Measurements from ENCODE around the gene COX4I2.
A peak's percentile ranks its signal among the peaks of the same experiment; 100 is the strongest.
"Not testable (repeated sequence)": the region's sequence is repeated elsewhere in the genome, so short reads cannot be mapped to it uniquely, and the experiment has no call there.

The COX4I2 gene

DNA sequence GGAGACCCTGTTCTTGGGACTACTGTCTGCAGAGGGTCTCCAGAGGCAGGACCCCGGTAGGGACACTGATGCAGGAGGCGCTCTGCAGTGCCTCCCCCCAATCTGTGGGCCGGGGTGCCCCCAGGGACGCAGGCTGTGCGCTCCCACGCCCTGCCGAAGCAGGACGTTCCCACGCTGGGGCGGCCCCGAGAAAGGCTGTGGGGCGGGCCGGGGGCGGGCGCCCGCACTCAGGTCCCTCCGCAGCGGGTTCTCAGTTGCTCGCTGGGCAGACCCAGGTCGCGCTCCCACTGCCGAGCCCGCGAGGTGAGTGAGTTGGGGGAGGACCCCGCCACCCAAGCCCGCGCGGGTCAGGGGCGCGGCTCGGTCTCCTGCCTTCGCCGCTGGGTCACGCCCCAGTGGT lies at the start of gene COX4I2:
Gene COX4I2, plus strand, starts transcription at position 253 of the 400 bp plus-strand sequence. CDS start 1,106 bp downstream, outside the sequence.
- H3K4me1 ChIP-seq, result peaks cover 1 to 3% (median 2%) of the 10 kb centered on the region in 10 experiments
- 0 out of 22 replicates have a peak, but pooled peaks cover 0 to 4% (median 0%) of the 10 kb centered on the region in 11 experiments for H4K20me1 ChIP-seq
- H3K36me3 ChIP-seq, result no peaks in the 10 kb centered on the region
- H3K4me2 ChIP-seq, result no peak within 1 kb of the TSS
- H3K27ac ChIP-seq, result 0 out of 22 replicates have a peak within 1 kb of the TSS, but pooled peaks of 1 of the 11 experiments have one; percentile 16
- no peaks in the 10 kb centered on the region for H3K27me3 ChIP-seq
- TF ChIP-seq Cebpa-rat (IDR thresholded peaks at IDR 0.05), result no peak
- H3K9me3 ChIP-seq (replicated peaks in 1 of 11), result no peaks in the 10 kb centered on the region
- H3K4me3 ChIP-seq, result no peak within 1 kb of the TSS
- H3K9ac ChIP-seq, result no peak within 1 kb of the TSS

DNA sequence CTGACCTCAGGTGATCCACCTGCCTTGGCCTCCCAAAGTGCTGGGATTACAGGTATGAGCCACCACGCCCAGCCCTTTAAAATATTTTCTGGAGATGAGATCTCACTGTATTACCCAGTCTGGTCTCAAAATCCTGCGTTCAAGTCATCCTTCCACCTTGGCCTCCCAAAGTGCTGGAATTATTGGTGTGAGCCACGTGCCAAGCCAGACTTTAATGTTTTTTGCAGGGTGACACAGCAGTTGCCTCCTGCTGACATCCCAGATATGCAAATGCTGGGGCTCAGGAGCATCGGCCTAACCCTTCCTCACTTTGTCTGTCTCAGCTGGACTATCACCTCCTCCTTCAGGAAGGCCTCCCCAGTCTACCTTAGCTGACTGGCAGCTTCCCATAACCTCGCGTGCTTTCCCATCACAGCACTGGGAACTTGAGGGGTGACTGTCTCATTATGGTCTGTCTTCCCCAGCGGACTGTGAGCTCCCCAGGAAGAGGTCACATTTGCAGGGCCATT lies 46.9 kb upstream of the COX4I2 start:
- Histone ChIP-seq H3K9ac (no peak overlapping the region), H4K20me1 (peaks cover 0 to 19% (median 0%) of the 10 kb centered on the region in 11 experiments; a peak in 8 of 22 replicates), H3K36me3 (no peaks in the 10 kb centered on the region), H3K27ac (no peak overlapping the region), H3K4me3 (no peak overlapping the region), H3K4me2 (peak overlapping the region in 4 of 11 experiments; percentile 0 to 50 (median 20); a peak in 6 of 22 replicates), H3K9me3 (replicated peaks in 1 of 11) (no peaks in the 10 kb centered on the region), H3K4me1 (peaks cover 14 to 57% (median 28%) of the 10 kb centered on the region in 10 experiments), H3K27me3 (peaks cover 27 to 41% (median 37%) of the 10 kb centered on the region in 11 experiments)
- TF ChIP-seq Cebpa-rat (IDR thresholded peaks at IDR 0.05), result no peak

DNA sequence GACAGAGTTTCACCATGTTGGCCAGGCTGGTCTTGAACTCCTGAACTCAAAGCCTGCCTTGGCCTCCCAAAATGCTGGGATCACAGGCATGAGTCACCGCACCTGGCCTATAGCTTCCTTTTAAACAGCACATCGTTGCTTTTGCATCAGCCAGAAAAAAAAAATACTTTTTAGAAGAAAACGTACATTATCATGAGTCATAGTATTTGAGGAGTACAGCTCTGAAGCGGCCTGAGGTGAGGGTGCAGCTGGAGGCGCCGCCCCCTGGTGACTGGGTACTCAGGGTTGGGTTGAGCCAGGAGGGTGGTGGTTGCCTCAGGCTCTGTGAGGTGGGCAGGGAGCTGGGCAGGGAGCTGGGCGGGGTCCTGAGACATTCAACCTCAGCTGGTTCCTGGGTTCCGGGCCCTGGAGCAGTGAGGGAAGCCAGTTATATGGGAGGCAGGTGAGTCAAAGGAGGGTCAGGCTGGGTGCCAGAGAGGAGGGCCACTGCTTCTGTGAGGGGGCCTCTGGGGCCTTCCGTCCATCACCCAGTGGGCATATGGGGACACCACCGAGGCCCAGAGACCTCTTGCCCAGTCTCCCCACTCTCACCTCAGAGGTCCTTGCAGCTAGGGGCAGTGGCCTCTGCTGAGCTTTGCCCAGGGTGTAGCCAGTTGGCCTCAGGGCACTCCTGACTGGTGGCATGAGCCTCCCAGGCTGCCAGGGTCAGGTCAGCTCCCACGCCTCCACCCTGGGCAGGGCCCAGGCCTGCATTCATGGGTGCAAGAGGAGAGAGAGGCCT lies 44.3 kb upstream of the COX4I2 start:
- peaks cover 0 to 47% (median 12%) of the 10 kb centered on the region in 10 experiments; a peak in 14 of 20 replicates for H3K4me1 ChIP-seq
- no peaks in the 10 kb centered on the region for H3K36me3 ChIP-seq
- TF ChIP-seq Cebpa-rat (IDR thresholded peaks at IDR 0.05), result no peak
- H3K27ac ChIP-seq, result no peak overlapping the region
- H3K27me3 ChIP-seq, result peaks cover 5 to 15% (median 13%) of the 10 kb centered on the region in 11 experiments
- no peak overlapping the region for H3K4me3 ChIP-seq
- peaks cover 0 to 6% (median 0%) of the 10 kb centered on the region in 11 experiments; a peak in 5 of 22 replicates for H4K20me1 ChIP-seq
- H3K9me3 ChIP-seq (replicated peaks in 1 of 11), result no peaks in the 10 kb centered on the region
- no peak overlapping the region for H3K9ac ChIP-seq
- no peak overlapping the region for H3K4me2 ChIP-seq

DNA sequence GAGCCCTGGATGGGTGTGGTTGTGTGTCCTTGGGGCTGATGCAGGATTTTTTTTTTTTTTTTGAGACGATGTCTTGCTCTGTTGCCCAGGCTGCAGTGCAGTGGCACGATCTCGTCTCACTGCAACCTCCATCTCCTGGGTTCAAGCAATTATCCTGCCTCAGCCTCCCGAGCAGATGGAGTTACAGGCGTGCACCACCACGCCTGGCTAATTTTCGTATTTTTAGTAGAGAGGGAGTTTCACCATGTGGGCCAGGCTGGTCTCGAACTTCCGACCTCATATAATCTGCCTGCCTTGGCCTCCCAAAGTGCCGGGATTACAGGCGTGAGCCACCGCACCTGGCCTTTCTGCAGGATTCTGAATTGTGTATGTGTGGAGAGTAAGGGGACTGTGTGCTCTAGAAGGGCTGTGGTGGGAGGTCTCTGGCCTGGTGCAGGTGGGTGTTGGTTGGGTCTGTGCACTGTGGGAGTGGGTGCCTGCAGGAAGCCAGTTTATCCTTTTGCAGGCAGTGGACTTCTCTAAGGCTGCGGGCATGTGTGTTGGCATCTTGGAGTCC lies 43.6 kb upstream of the COX4I2 start:
- peaks cover 0 to 40% (median 6%) of the 10 kb centered on the region in 10 experiments; a peak in 11 of 20 replicates for H3K4me1 ChIP-seq
- H4K20me1 ChIP-seq, result 0 out of 22 replicates have a peak, but pooled peaks cover 0 to under 1% (median 0%) of the 10 kb centered on the region in 11 experiments
- no peak overlapping the region for H3K27ac ChIP-seq
- H3K9me3 ChIP-seq (replicated peaks in 1 of 11), result no peaks in the 10 kb centered on the region
- H3K36me3 ChIP-seq, result no peaks in the 10 kb centered on the region
- TF ChIP-seq Cebpa-rat (IDR thresholded peaks at IDR 0.05), result no peak
- H3K9ac ChIP-seq, result no peak overlapping the region
- no peak overlapping the region for H3K4me2 ChIP-seq
- peaks cover 0 to 8% (median 6%) of the 10 kb centered on the region in 11 experiments; a peak in 17 of 22 replicates for H3K27me3 ChIP-seq
- no peak overlapping the region for H3K4me3 ChIP-seq

DNA sequence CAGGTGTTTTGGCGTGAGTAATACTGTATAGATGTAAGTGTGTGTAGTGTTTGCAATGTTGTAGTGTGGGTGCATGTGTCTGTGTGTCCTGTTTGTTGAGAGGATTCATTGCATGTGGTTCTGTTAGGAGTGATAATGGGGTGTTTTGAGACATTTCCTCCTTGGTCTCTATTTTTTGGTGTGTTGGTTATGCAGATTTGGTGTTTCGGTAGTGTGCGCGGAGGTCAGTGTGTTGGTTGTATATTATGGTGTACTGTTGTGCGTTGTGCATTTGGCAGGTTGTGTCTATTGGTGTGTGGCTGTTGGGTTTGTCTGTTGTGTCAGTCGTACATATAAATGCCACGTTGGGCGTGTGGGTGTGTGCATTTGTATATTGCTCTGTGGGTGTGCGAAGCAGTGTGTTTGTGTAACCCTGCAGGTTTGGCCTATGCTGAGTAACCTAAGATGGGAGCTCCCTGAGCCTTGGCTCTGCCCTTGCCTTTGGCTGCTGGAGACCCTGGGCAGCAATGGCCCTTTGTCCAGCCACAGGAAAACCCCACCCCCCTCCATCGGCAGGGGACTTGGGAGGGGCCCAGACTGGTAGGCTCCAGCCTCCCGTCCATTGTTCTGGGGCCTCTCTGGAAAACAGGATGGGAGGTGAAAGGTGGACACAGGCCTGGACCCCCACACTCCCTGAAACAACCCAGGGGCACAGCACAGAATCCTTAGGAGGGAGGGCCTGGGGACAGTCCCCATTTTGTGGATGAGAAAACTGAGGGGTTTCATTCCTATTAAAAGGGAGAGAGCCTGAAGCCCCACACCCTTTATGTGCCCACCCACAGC lies 42.9 kb upstream of the COX4I2 start:
- Histone ChIP-seq H3K27me3 (peaks cover 0 to 1% (median 0%) of the 10 kb centered on the region in 11 experiments; a peak in 1 of 22 replicates), H3K4me3 (no peak overlapping the region), H3K4me1 (peaks cover 0 to 34% (median under 1%) of the 10 kb centered on the region in 10 experiments; a peak in 9 of 20 replicates), H3K9ac (no peak overlapping the region), H3K9me3 (replicated peaks in 1 of 11) (no peaks in the 10 kb centered on the region), H3K27ac (no peak overlapping the region), H3K4me2 (no peak overlapping the region), H4K20me1 (no peaks in the 10 kb centered on the region), H3K36me3 (no peaks in the 10 kb centered on the region)
- no peak for TF ChIP-seq Cebpa-rat (IDR thresholded peaks at IDR 0.05)

DNA sequence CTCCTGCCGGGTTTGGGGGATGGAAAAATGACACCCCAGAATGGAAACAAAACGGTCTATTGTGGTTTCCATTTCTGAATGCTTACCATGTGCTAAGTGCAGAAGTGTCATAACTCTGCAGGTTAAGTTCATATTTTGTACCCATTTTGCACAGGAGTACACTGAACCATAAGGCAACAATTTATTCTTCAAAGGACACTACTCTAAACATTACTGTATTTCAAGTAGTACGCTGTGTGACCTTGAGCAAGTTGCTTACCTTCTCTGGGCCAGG lies 42.4 kb upstream of the COX4I2 start:
- H3K4me2 ChIP-seq, result no peak overlapping the region
- H4K20me1 ChIP-seq, result no peaks in the 10 kb centered on the region
- H3K36me3 ChIP-seq, result no peaks in the 10 kb centered on the region
- peaks cover 0 to 34% (median 0%) of the 10 kb centered on the region in 10 experiments; a peak in 9 of 20 replicates for H3K4me1 ChIP-seq
- TF ChIP-seq Cebpa-rat (IDR thresholded peaks at IDR 0.05), result no peak
- no peaks in the 10 kb centered on the region for H3K27me3 ChIP-seq
- no peak overlapping the region for H3K4me3 ChIP-seq
- H3K27ac ChIP-seq, result no peak overlapping the region
- H3K9me3 ChIP-seq (replicated peaks in 1 of 11), result no peaks in the 10 kb centered on the region
- no peak overlapping the region for H3K9ac ChIP-seq

DNA sequence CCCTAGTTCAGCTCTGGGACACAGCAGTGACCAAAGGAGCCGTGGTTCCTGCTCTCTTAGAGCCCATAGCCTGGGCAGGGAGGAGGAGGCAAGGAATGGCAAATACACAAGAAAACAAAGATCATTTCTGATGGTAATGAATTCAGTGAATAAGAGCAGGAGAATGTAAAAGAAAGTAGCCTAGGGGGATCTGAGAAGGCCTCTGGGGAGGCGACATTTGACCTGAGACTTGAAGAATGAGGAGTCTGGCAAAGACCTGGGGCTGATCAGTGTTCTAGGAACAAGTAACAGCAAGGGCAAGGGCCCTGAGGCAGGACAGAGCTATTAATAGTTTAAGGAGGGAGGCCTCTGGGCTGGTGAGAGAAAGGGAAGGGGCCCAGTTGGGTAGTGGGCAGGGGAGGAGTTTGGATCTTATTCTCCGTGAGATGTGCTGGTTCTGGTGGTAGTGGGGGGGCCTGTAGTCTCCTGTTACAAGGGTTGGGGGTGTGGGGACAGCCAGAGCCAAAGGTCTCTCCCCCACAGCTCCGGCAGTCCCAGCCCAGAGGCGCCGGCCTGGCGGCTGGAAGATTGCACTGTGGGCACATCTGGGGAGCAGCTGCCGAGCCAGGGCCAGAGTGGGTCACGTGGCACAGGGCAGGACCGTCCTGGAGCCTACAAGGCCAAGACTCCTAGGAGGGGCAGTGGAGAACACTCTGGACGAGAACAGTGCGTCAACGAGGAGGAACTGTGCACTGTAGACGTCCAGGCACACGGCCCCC lies 41.9 kb upstream of the COX4I2 start:
- H3K9ac ChIP-seq, result peak overlapping the region in 1 of 11 experiments; percentile 19; a peak in 2 of 22 replicates
- H3K27ac ChIP-seq, result no peak overlapping the region
- peak overlapping the region in 1 of 11 experiments; percentile 23; a peak in 1 of 22 replicates for H3K4me2 ChIP-seq
- no peak overlapping the region for H3K4me3 ChIP-seq
- no peaks in the 10 kb centered on the region for H3K27me3 ChIP-seq
- H3K4me1 ChIP-seq, result peaks cover 0 to 33% (median under 1%) of the 10 kb centered on the region in 10 experiments; a peak in 11 of 20 replicates
- TF ChIP-seq Cebpa-rat (IDR thresholded peaks at IDR 0.05), result no peak
- no peaks in the 10 kb centered on the region for H3K9me3 ChIP-seq (replicated peaks in 1 of 11)
- no peaks in the 10 kb centered on the region for H3K36me3 ChIP-seq
- H4K20me1 ChIP-seq, result no peaks in the 10 kb centered on the region

DNA sequence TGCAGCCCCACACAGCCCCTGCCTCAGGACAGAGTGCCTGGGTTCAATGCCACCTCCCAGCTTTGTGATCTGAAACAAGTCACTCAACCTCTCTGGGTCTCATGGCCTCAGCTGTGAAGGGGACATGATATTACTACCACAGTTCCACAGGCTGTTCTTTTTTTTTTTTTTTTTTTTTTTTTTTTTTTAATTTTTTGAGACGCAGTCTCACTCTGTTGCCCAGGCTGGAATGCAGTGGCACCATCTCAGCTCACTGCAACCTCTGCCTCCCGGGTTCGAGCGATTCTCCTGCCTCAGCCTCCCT lies 41.3 kb upstream of the COX4I2 start:
- not testable (repeated sequence) for H3K4me3 ChIP-seq; H4K20me1 ChIP-seq; H3K27ac ChIP-seq; H3K9me3 ChIP-seq (replicated peaks in 1 of 11); H3K27me3 ChIP-seq; H3K36me3 ChIP-seq; H3K9ac ChIP-seq
- Histone ChIP-seq H3K4me1 (peaks cover 0 to 33% (median 3%) of the 10 kb centered on the region in 10 experiments; a peak in 11 of 20 replicates), H3K4me2 (0 out of 22 replicates have a peak overlapping the region, but pooled peaks of 1 of the 11 experiments have one; percentile 23)

Data from BLaER1 treated with 17β-estradiol and CSF1 and Interleukin-3, amounts not matched to agents 10 nM and 100 nM (cell line).